ENCODE data around the gene ZBTB43. TPM values are rescaled to one million over a fixed set of nuclear protein-coding genes. Genes with fewer than 3 reads are reported as not detected.
"Not testable (repeated sequence)": the region's sequence is repeated elsewhere in the genome, so short reads cannot be mapped to it uniquely, and the experiment has no call there.

Gene ZBTB43
- total and polyA plus RNA-seq, 10 of the 15 experiments (the other 5 are each of a cell fraction or from before 2014, with no cell fraction given): 2.4 to 19.3 (median 8.7) TPM

- H3K4me1 ChIP-seq (ENCODE audit: control insufficient read depth, insufficient read depth, low read length): no peaks in the 10 kb centered on the region
- 48% methylated on average over 11 of the region's 11 CpGs for WGBS (ENCODE audit: insufficient coverage, insufficient replicate concordance, low lambda C conversion rate, missing lambda C conversion rate)
- in situ Hi-C loops (cut with MboI): loop anchor here (5.0 kb wide), 2 partner anchors 77 to 177 kb away; no protein-coding TSS in a partner anchor
- intact Hi-C loops (cut with micrococcal nuclease; ENCODE audit: unreplicated experiment): loop anchor here (5.0 kb wide), 1 partner anchor 172 kb away; the partner anchor contains the start of gene LMX1B
- H3K4me2 ChIP-seq (ENCODE audit: control insufficient read depth, insufficient read depth): no peak overlapping the region
- no TSS peak for BruUV-seq (replicated peaks)
- no peaks in the 10 kb centered on the region for H3K9me3 ChIP-seq (replicated peaks; ENCODE audit: control insufficient read depth, insufficient read depth, low read length)
- ChIA-PET CTCF (interaction anchor here (0.6 to 12.2 kb wide), 3 partner anchors 9 to 174 kb away, joined by 3 to 445 read pairs (median 3); no protein-coding TSS in a partner anchor), SMC1A (ENCODE audit: uncharacterized antibody, unreplicated experiment) (interaction anchor here (1.6 to 8.2 kb wide), 2 partner anchors 18 to 81 kb away, joined by 4 to 111 read pairs; no protein-coding TSS in a partner anchor), POLR2A (no interaction called here), RAD21 (ENCODE audit: unreplicated experiment) (interaction anchor here (7.7 kb wide), 1 partner anchor 78 kb away, joined by 150 read pairs; no protein-coding TSS in a partner anchor)
- H3K9ac ChIP-seq (ENCODE audit: control insufficient read depth, insufficient read depth, low read length): no peak overlapping the region
- H2AFZ ChIP-seq (ENCODE audit: control insufficient read depth, low read depth, low read length): no peak overlapping the region
- FAIRE-seq (no peak), DNase-seq (ENCODE audit: low read depth, low spot score) (no peak), ATAC-seq (no peak)
- no peaks in the 10 kb centered on the region for H3K79me2 ChIP-seq (ENCODE audit: control insufficient read depth, insufficient read depth, low read length)
- no peaks in the 10 kb centered on the region for H4K20me1 ChIP-seq (ENCODE audit: control insufficient read depth, insufficient read depth)
- no peaks in the 10 kb centered on the region; a peak in 1 of 4 replicates for H3K27me3 ChIP-seq (replicated peaks in 1 of 2; ENCODE audit: control insufficient read depth in 2 of 2, insufficient read depth in 2 of 2, low read length in 1 of 2)
- H3K4me3 ChIP-seq: no peak overlapping the region
- H3K27ac ChIP-seq (ENCODE audit: control insufficient read depth, insufficient read depth): no peak overlapping the region
- H3K36me3 ChIP-seq (ENCODE audit: control insufficient read depth in 2 of 2, insufficient read depth in 2 of 2, low read length in 1 of 2): no peaks in the 10 kb centered on the region
- TF ChIP-seq RELA (IDR thresholded peaks at IDR 0.05; ENCODE audit: borderline replicate concordance, partially characterized antibody) (no peak), USF1 (IDR thresholded peaks at IDR 0.05; ENCODE audit: borderline replicate concordance, extremely low read length, insufficient read depth, low read depth, low read length) (no peak)
Measured at GRCh38 chr9:126784401-126784800, 20.4 kb upstream of the ZBTB43 start.

- RAD21 ChIA-PET (ENCODE audit: unreplicated experiment): interaction anchor here (7.7 kb wide), 1 partner anchor 78 kb away, joined by 150 read pairs; no protein-coding TSS in a partner anchor
- POLR2A ChIA-PET: not testable (repeated sequence)
Measured at GRCh38 chr9:126784841-126785240, 20.0 kb upstream of the ZBTB43 start.

More at GRCh38 chr9:126784841-126785240, 20.0 kb upstream of the ZBTB43 start:
- not testable (repeated sequence) for H3K4me3 ChIP-seq; H3K4me1 ChIP-seq (ENCODE audit: control insufficient read depth, insufficient read depth, low read length); H3K27ac ChIP-seq (ENCODE audit: control insufficient read depth, insufficient read depth); H3K36me3 ChIP-seq (ENCODE audit: control insufficient read depth in 2 of 2, insufficient read depth in 2 of 2, low read length in 1 of 2); ATAC-seq; H3K79me2 ChIP-seq (ENCODE audit: control insufficient read depth, insufficient read depth, low read length); H3K27me3 ChIP-seq (replicated peaks in 1 of 2; ENCODE audit: control insufficient read depth in 2 of 2, insufficient read depth in 2 of 2, low read length in 1 of 2); H3K9me3 ChIP-seq (replicated peaks; ENCODE audit: control insufficient read depth, insufficient read depth, low read length); H2AFZ ChIP-seq (ENCODE audit: control insufficient read depth, low read depth, low read length); H3K9ac ChIP-seq (ENCODE audit: control insufficient read depth, insufficient read depth, low read length); BruUV-seq (replicated peaks); FAIRE-seq; H4K20me1 ChIP-seq (ENCODE audit: control insufficient read depth, insufficient read depth); H3K4me2 ChIP-seq (ENCODE audit: control insufficient read depth, insufficient read depth); DNase-seq (ENCODE audit: low read depth, low spot score)
- intact Hi-C loops (cut with micrococcal nuclease; ENCODE audit: unreplicated experiment) (loop anchor here (5.0 kb wide), 1 partner anchor 173 kb away; the partner anchor contains the start of gene LMX1B), in situ Hi-C loops (cut with MboI) (loop anchor here (5.0 kb wide), 2 partner anchors 78 to 178 kb away; no protein-coding TSS in a partner anchor)
- CTCF ChIA-PET: interaction anchor here (12.2 kb wide), 1 partner anchor 77 kb away, joined by 445 read pairs; no protein-coding TSS in a partner anchor
- WGBS (ENCODE audit: insufficient coverage, insufficient replicate concordance, low lambda C conversion rate, missing lambda C conversion rate): 42% methylated on average over 6 of the region's 6 CpGs
- SMC1A ChIA-PET (ENCODE audit: uncharacterized antibody, unreplicated experiment): interaction anchor here (1.6 to 8.2 kb wide), 2 partner anchors 17 to 81 kb away, joined by 4 to 111 read pairs; no protein-coding TSS in a partner anchor
